Breast epithelium (tissue), 4 donors: Measurements from ENCODE around the gene CLRN1. TPM values are rescaled to one million over a fixed set of nuclear protein-coding genes. Genes with fewer than 3 reads are reported as not detected.

Source experiments
- DNase-seq, 2 donors: peaks; one replicate each; pipeline ENCODE4 v3.0.0-alpha.2; 2019; ENCODE audit warnings: low spot score in 2 of 2
- H3K27ac ChIP-seq, 2 donors: fragments of 200-600 bp; sonication (generic) in 1 of 2; one replicate each; pipeline ENCODE4 v1.5.1; 2016 to 2019; ENCODE audit warnings: mild to moderate bottlenecking in 1 of 2
- H3K27me3 ChIP-seq, 2 donors: fragments of 200-600 bp; sonication (generic) in 1 of 2; one replicate each; pipeline versions ENCODE4 v1.5.1 to v1.6.0; 2017 to 2019; ENCODE audit warnings: control low read depth in 1 of 2, mild to moderate bottlenecking in 1 of 2
- H3K36me3 ChIP-seq: fragments of 200-600 bp; one replicate; pipeline ENCODE4 v1.5.1; 2019
- H3K4me1 ChIP-seq, 2 donors: fragments of 200-600 bp; sonication (generic); one replicate each; pipeline ENCODE4 v1.5.1; 2016 to 2019; ENCODE audit warnings: control low read depth in 1 of 2
- H3K4me3 ChIP-seq, 3 donors: fragments of 200-600 bp; sonication (generic); 1 replicate in 2 of 3; 2 replicates in 1 of 3; pipeline ENCODE4 v1.5.1; 2016 to 2019; ENCODE audit warnings: mild to moderate bottlenecking in 3 of 3, moderate library complexity in 2 of 3
- H3K9me3 ChIP-seq, 2 donors: fragments of 200-600 bp; sonication (generic) in 1 of 2; one replicate each; pipeline ENCODE4 v1.5.1; 2016 to 2019; ENCODE audit warnings: control low read depth in 1 of 2
- CTCF ChIP-seq, 3 donors: fragments of 450-650 bp; IDR thresholded peaks; one replicate each; pipeline ENCODE4 v1.5.1; 2016 to 2017; ENCODE audit warnings: antibody characterized with exemption in 3 of 3, mild to moderate bottlenecking in 3 of 3, moderate library complexity in 3 of 3
- POLR2A ChIP-seq: fragments of 450-650 bp; IDR thresholded peaks from one replicate; pipeline ENCODE4 v1.6.1; 2016; ENCODE audit warnings: antibody characterized with exemption, mild to moderate bottlenecking, moderate library complexity
- POLR2AphosphoS5 ChIP-seq, 3 donors: sonication (generic); formaldehyde crosslinking; IDR thresholded peaks; one replicate each; pipeline ENCODE4 v1.6.1; 2017; ENCODE audit warnings: antibody characterized with exemption in 3 of 3
- intact Hi-C: fragments of 100-400 bp; cut with DNase I; formaldehyde crosslinking; loops from one replicate; pipeline ENCODE4 v1.15.1; 2023; ENCODE audit warnings: low total_unique reads
- total RNA-seq, 3 donors: library from RNA; depleted of rRNA; stranded (reverse); fragments of >200 nt; gene quantifications; one replicate each; pipeline ENCODE4 v1.1.0, GENCODE V29; 2016

The CLRN1 gene
- total RNA-seq, 3 donors from 2014 or later: not detected

GRCh38 chr3:150922611-150923010 lies 49.9 kb downstream of the CLRN1 start:
- no peak for TF ChIP-seq POLR2A
- no peak for TF ChIP-seq CTCF (IDR thresholded peaks at IDR 0.05)
- TF ChIP-seq POLR2AphosphoS5 (IDR thresholded peaks at IDR 0.05): no peak
- no peaks in the 10 kb centered on the region for H3K36me3 ChIP-seq
- H3K9me3 ChIP-seq: no peaks in the 10 kb centered on the region
- no peaks in the 10 kb centered on the region for H3K4me1 ChIP-seq
- peaks cover 0 to 3% of the 10 kb centered on the region in 2 donors for H3K27me3 ChIP-seq
- H3K4me3 ChIP-seq: no peak overlapping the region
- intact Hi-C loops: no loop called here
- H3K27ac ChIP-seq: no peak overlapping the region
- no peak for DNase-seq

- H3K36me3 ChIP-seq: no peaks in the 10 kb centered on the region
Observed at GRCh38 chr3:150921209-150921608, 51.3 kb downstream of the CLRN1 start.

GRCh38 chr3:150920236-150920635 lies 52.3 kb downstream of the CLRN1 start:
- no peak overlapping the region for H3K27ac ChIP-seq
- no peaks in the 10 kb centered on the region for H3K36me3 ChIP-seq
- intact Hi-C loops: no loop called here
- DNase-seq: no peak
- H3K27me3 ChIP-seq: no peaks in the 10 kb centered on the region
- no peak for TF ChIP-seq POLR2A
- no peak for TF ChIP-seq CTCF (IDR thresholded peaks at IDR 0.05)
- TF ChIP-seq POLR2AphosphoS5 (IDR thresholded peaks at IDR 0.05): no peak
- H3K4me3 ChIP-seq: no peak overlapping the region
- H3K4me1 ChIP-seq: no peaks in the 10 kb centered on the region
- H3K9me3 ChIP-seq: no peaks in the 10 kb centered on the region

More at GRCh38 chr3:150921209-150921608, 51.3 kb downstream of the CLRN1 start:
- TF ChIP-seq POLR2AphosphoS5 (IDR thresholded peaks at IDR 0.05) (no peak), POLR2A (no peak), CTCF (IDR thresholded peaks at IDR 0.05) (no peak)
- intact Hi-C loops: no loop called here
- Histone ChIP-seq H3K27me3 (peaks cover 0 to 3% of the 10 kb centered on the region in 2 donors), H3K4me1 (no peaks in the 10 kb centered on the region), H3K27ac (no peak overlapping the region), H3K4me3 (no peak overlapping the region), H3K9me3 (no peaks in the 10 kb centered on the region)
- no peak for DNase-seq

GRCh38 chr3:150917951-150918350 lies 54.6 kb downstream of the CLRN1 start:
- no peak for DNase-seq
- Histone ChIP-seq H3K36me3 (no peaks in the 10 kb centered on the region), H3K4me1 (no peaks in the 10 kb centered on the region), H3K4me3 (no peak overlapping the region), H3K27ac (no peak overlapping the region), H3K9me3 (no peaks in the 10 kb centered on the region), H3K27me3 (no peaks in the 10 kb centered on the region)
- intact Hi-C loops: no loop called here
- TF ChIP-seq POLR2AphosphoS5 (IDR thresholded peaks at IDR 0.05): no peak
- TF ChIP-seq CTCF (IDR thresholded peaks at IDR 0.05): no peak

- TF ChIP-seq POLR2AphosphoS5 (IDR thresholded peaks at IDR 0.05): no peak
- no peak for TF ChIP-seq CTCF (IDR thresholded peaks at IDR 0.05)
- no peak for TF ChIP-seq POLR2A
- Histone ChIP-seq H3K9me3 (no peaks in the 10 kb centered on the region), H3K4me1 (no peaks in the 10 kb centered on the region), H3K36me3 (no peaks in the 10 kb centered on the region), H3K27ac (no peak overlapping the region), H3K4me3 (no peak overlapping the region), H3K27me3 (no peaks in the 10 kb centered on the region)
- no peak for DNase-seq
- intact Hi-C loops: no loop called here
Observed at GRCh38 chr3:150913133-150913922, 59.2 kb downstream of the CLRN1 start.
